Spinal cord (tissue), 10 donors: ENCODE data around the gene SRPK2. TPM values are rescaled to one million over a fixed set of nuclear protein-coding genes. Genes with fewer than 3 reads are reported as not detected.
"Not testable (repeated sequence)": the region's sequence is repeated elsewhere in the genome, so short reads cannot be mapped to it uniquely, and the experiment has no call there.

Experiments
- DNase-seq, 6 donors: peaks; one replicate each; pipeline versions ENCODE4 v3.0.0 to v3.0.0-alpha.2; 2013 to 2015; ENCODE audit warnings: low spot score in 6 of 6, low read depth in 4 of 6
- H3K27ac ChIP-seq: one replicate; pipeline ENCODE4 v1.5.1; 2013; ENCODE audit warnings: low read depth, low read length, control low read depth
- H3K27me3 ChIP-seq: one replicate; pipeline ENCODE4 v1.6.1; 2013; ENCODE audit warnings: low read length; ENCODE audit not compliant: control insufficient read depth, insufficient read depth
- H3K36me3 ChIP-seq: one replicate; pipeline ENCODE4 v1.6.1; 2013; ENCODE audit warnings: low read length; ENCODE audit not compliant: control insufficient read depth, insufficient read depth
- H3K4me1 ChIP-seq: one replicate; pipeline ENCODE4 v1.6.1; 2013; ENCODE audit warnings: low read length; ENCODE audit not compliant: control insufficient read depth, insufficient read depth
- H3K4me3 ChIP-seq: one replicate; pipeline ENCODE4 v1.5.1; 2013; ENCODE audit warnings: low read depth, low read length, control low read depth
- H3K9me3 ChIP-seq: one replicate; pipeline ENCODE4 v1.6.1; 2013; ENCODE audit warnings: low read length; ENCODE audit not compliant: control insufficient read depth, insufficient read depth
- WGBS: methylation state at CpG from one replicate; pipeline ENCODE4 v1.1.5; 2013; ENCODE audit warnings: missing lambda C conversion rate; ENCODE audit not compliant: insufficient coverage; 5-methylcytosine and 5-hydroxymethylcytosine counted together
- polyA plus RNA-seq, 2 donors: library from polyadenylated mRNA; unstranded; fragments of 120-200 nt; gene quantifications; one replicate each; pipeline ENCODE4 v1.2.1, GENCODE V29; 2013; ENCODE audit not compliant: insufficient read length in 2 of 2
- total RNA-seq, 2 donors: library from RNA; depleted of rRNA in 1 of 2; stranded (reverse); fragments of 120-200 nt in 1 of 2; fragments of >200 nt in 1 of 2; gene quantifications; one replicate each; pipeline versions ENCODE4 v1.2.3 to v1.2.4, GENCODE V29; 2013 to 2014
- donor health status: healthy.

The SRPK2 gene
- total and polyA plus RNA-seq, 4 donors = 79.8 to 252 (median 126) TPM

DNA sequence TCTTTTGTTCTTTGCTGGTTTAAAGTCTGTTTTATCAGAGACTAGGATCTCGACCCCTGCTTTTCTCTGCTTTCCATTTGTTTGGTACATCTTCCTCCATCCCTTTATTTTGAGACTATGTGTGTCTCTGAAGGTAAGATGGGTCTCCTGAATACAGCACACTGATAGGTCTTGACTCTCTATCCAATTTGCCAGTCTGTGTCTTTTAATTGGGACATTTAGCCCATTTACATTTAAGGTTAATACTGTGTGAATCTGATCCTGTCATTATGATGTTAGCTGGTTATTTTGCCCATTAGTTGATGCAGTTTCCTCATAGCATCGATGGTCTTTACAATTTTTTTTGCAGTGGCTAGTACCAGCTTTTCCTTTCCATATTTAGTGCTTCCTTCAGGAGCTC, 28.6 kb downstream of the SRPK2 start:
- no CpG with 5 or more reads among the region's 2 CpGs for WGBS

DNA sequence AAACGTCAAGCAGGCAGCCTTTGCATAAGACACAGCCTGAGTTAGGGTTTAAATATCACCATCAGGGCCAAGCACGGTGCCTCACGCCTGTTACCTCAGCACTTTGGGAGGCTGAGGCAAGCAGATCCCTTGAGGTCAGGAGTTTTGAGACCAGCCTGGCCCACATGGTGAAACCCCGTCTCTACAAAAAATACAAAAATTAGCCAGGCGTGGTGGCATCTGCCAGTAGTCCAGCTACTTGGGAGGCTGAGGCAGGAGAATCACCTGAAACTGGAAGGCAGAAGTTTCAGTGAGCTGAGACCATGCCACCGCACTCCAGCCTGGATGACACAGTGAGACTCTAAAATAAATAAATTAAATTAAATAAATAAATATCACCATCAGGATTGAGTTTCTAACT, 33.0 kb downstream of the SRPK2 start:
- H3K36me3 ChIP-seq = no peaks in the 10 kb centered on the region
- DNase-seq = no peak
- no peaks in the 10 kb centered on the region for H3K27me3 ChIP-seq
- WGBS = 95% methylated on average over 4 of the region's 6 CpGs
- no peaks in the 10 kb centered on the region for H3K9me3 ChIP-seq
- peaks cover 19% of the 10 kb centered on the region for H3K4me1 ChIP-seq
- no peak overlapping the region for H3K27ac ChIP-seq
- no peak overlapping the region for H3K4me3 ChIP-seq

More for the DNA sequence above, 28.6 kb downstream of the SRPK2 start:
- H3K36me3 ChIP-seq, H3K4me1 ChIP-seq, H3K27me3 ChIP-seq, H3K4me3 ChIP-seq, H3K27ac ChIP-seq, H3K9me3 ChIP-seq, DNase-seq: not testable (repeated sequence)

DNA sequence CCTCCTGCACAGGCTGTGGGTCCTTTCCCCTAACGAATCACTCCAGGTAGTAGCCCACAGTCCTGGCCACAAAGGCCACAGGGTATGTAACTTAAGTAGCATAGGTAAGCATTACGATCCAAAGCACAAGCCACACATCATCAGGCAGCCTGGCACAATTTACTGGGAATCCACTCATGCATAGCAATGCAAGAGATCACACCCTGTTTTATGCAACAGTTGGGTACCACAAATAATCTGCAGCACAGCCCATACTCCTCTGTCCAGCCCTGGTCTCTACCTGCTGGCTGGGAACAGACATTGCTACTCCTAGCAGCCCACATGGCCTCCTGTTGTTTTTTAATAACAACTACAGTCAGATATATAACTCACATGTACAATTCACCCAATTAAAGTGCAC, 34.3 kb downstream of the SRPK2 start:
- 100% methylated on average over 1 of the region's 2 CpGs for WGBS
- Histone ChIP-seq H3K4me1 (peaks cover 19% of the 10 kb centered on the region), H3K4me3 (no peak overlapping the region), H3K27ac (no peak overlapping the region), H3K36me3 (no peaks in the 10 kb centered on the region), H3K9me3 (no peaks in the 10 kb centered on the region), H3K27me3 (no peaks in the 10 kb centered on the region)
- DNase-seq = peak in 1 of 6 donors; percentile 43

DNA sequence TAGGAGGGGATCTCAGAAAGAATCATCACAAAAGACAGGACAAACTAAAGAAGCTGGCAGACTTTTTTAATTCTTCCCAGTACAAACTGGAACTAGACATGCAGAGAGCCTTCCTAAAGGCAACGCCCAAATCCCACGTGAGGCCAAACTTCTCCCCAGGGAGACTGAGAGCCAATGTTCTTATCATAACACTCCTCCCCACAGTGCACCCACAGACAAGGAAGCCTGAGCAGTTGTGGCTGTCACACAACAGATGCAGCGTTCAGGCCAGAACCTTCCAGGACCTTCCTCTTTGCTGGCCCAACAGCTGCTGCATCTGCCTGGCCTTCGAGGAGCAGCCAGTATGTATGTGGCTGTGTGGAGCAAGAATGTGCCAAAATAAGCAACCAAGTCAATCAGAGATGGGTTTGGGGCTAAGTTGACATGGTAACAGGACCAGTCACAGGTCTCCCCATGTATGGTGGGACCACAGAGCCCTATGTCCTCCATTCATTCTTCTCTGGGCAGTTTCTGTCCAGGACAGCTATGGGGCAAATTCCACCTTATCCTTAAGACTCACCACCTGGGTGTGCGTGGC, 34.9 kb downstream of the SRPK2 start:
- Histone ChIP-seq H3K4me3 (no peak overlapping the region), H3K36me3 (no peaks in the 10 kb centered on the region), H3K27me3 (no peaks in the 10 kb centered on the region), H3K9me3 (no peaks in the 10 kb centered on the region), H3K4me1 (peaks cover 19% of the 10 kb centered on the region), H3K27ac (no peak overlapping the region)
- peak in 1 of 6 donors; percentile 32 for DNase-seq
- WGBS = 79% methylated on average over 4 of the region's 5 CpGs

DNA sequence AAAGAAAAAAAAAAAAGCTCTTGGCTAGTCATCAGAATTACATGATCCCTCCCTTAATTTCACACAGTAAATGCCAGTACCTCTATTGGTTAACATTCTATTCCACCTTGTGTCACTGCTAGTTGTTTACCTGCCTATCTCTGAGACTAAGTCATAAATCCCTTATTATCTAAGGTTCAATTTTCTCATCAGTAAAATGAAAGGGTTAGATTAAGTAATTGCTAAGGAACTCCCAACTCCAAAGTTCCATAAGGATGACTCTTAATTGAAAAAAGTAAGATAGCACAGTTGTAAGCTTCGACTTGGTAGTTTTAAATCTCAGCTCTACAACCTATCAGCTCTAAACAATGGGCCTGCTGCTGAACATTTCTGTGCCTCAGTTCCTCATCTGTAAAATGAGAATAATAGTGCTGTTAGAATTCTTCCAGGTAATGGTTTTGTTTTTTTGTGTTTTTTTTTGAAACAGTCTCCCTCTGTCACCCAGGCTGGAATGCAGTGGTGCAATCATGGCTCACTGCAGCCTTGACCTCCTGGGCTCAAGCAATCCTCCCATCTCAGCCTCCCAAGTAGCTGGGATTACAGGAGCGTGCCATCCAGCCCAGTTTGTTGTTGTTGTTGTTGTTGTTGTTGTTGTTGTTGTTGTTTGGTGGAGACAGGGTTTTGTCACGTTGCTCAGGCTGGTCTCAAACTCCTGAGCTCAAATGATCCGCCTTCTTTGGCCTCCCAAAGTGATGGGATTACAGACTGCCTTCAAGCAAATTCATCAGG, 35.6 kb downstream of the SRPK2 start:
- no peak overlapping the region for H3K4me3 ChIP-seq
- H3K27me3 ChIP-seq = no peaks in the 10 kb centered on the region
- peaks cover 19% of the 10 kb centered on the region for H3K4me1 ChIP-seq
- no peaks in the 10 kb centered on the region for H3K36me3 ChIP-seq
- H3K9me3 ChIP-seq = no peaks in the 10 kb centered on the region
- no peak for DNase-seq
- H3K27ac ChIP-seq = no peak overlapping the region
- no CpG with 5 or more reads among the region's 4 CpGs for WGBS

DNA sequence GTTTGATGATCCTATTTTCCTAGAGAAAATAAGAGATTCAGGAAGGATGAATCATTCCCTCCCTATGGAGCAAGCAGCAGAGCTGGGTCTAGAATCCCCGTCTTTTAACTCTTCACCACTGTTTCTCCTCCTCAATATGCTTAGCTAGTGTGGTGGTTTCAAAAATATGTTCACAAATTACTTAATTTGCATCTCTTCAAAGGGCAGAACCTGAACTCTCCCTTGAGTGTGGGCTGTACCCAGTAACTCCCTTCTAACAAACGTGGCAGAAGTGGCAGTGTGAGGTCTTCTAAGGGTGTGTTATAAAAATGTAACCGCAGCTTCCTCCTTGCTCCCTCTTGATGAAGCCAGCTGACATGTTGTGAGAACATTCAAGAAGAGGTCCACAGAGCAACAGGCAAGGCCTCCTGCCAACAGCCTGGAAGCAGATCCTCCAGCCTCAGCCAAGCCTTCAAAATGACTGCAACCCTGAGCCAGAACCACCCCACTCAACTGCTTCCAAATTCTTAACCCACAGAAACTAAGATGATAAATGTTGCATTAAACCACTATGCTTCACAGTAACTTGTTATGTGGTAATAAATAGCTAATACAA, 36.6 kb downstream of the SRPK2 start:
- WGBS = no CpG with 5 or more reads among the region's 3 CpGs

DNA sequence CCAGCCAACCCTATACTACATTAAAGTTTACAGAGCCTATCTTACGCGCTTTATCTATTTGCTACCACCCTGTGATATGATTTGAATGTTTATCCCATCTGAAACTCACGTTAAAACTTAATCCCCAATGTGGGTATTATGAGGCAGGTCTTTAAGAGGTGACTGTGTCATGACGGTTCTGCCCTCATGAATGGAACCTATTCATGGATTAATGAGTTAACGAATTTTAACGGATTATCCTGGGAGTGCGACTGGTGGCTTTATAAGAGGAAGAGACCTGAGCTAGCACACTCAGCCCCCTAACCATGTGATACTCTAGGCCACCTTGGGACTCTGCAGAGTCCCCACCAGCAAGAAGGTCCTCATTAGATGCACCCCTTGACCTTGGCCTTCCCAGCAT, 37.8 kb downstream of the SRPK2 start:
- no peak for DNase-seq
- Histone ChIP-seq H3K27ac (no peak overlapping the region), H3K9me3 (no peaks in the 10 kb centered on the region), H3K4me1 (peaks cover 19% of the 10 kb centered on the region), H3K27me3 (no peaks in the 10 kb centered on the region), H3K36me3 (no peaks in the 10 kb centered on the region), H3K4me3 (no peak overlapping the region)
- 60% methylated on average over 1 of the region's 7 CpGs for WGBS

More for the DNA sequence above, 36.6 kb downstream of the SRPK2 start:
- Histone ChIP-seq H3K4me1 (peaks cover 19% of the 10 kb centered on the region), H3K27ac (peak overlapping the region; percentile 8), H3K4me3 (no peak overlapping the region), H3K27me3 (no peaks in the 10 kb centered on the region), H3K36me3 (no peaks in the 10 kb centered on the region), H3K9me3 (no peaks in the 10 kb centered on the region)
- DNase-seq = peak in 3 of 6 donors; percentile 14 to 92 (median 28)

DNA sequence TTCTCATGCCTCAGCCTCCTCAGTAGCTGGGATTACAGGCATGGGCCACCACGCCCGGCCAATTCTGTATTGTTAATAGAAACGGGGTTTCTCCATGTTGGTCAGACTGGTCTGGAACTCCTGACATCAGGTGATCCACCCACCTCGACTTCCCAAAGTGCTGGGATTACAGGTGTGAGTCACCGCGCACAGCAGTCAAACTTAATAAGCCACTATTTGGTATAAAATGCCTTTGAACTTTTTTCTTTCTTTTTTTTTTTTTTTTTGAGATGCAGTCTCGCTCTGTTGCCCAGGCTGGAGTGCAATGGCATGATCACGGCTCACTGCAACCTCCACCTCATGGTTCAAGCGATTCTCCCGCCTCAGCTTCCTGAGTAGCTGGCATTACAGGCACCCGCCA, 40.5 kb downstream of the SRPK2 start:
- not testable (repeated sequence) for H3K27ac ChIP-seq, H3K27me3 ChIP-seq, H3K9me3 ChIP-seq, DNase-seq, H3K36me3 ChIP-seq, H3K4me1 ChIP-seq, H3K4me3 ChIP-seq
- whole genome bisulfite sequencing = 100% methylated on average over 3 of the region's 11 CpGs

DNA sequence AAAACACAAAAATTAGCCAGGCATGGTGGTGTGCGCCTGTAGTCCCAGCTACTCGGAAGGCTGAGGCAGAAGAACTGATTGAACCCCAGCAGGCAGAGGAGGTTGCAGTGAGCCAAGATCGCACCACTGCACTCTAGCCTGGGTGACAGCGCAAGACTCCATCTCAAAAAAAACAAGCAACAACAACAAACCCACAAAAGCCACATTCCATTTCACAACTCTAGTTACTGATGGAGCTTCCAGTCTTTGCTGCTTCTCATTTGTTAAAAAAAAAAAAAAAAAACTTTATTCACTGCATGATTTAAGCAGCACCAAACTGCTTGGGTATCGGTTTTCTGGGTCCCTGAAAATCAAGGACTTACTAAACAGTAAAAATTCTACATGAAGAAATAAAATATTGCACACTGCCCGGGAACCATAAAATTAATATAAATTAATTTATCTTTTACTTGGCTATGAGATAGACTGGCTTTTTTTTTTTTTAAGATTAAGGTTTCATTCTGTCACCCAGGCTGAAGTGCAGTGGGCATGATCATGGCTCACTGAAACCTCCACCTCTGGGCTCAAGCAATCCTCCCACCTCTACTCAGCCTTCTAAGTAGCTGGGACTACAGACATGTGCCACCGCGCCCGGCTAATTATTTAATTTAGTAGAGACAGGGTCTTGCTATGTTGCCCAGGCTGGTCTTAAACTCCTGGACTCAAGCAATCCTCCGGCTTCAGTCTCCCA, 42.0 kb downstream of the SRPK2 start:
- H3K4me3 ChIP-seq = no peak overlapping the region
- H3K9me3 ChIP-seq = no peaks in the 10 kb centered on the region
- 81% methylated on average over 5 of the region's 10 CpGs for WGBS
- H3K27ac ChIP-seq = no peak overlapping the region
- no peaks in the 10 kb centered on the region for H3K36me3 ChIP-seq
- no peaks in the 10 kb centered on the region for H3K4me1 ChIP-seq
- DNase-seq = no peak
- no peaks in the 10 kb centered on the region for H3K27me3 ChIP-seq
